ENCODE results near the gene HBA1.
"Not testable (repeated sequence)": the region's sequence is repeated elsewhere in the genome, so short reads cannot be mapped to it uniquely, and the experiment has no call there.

Gene HBA1

DNA sequence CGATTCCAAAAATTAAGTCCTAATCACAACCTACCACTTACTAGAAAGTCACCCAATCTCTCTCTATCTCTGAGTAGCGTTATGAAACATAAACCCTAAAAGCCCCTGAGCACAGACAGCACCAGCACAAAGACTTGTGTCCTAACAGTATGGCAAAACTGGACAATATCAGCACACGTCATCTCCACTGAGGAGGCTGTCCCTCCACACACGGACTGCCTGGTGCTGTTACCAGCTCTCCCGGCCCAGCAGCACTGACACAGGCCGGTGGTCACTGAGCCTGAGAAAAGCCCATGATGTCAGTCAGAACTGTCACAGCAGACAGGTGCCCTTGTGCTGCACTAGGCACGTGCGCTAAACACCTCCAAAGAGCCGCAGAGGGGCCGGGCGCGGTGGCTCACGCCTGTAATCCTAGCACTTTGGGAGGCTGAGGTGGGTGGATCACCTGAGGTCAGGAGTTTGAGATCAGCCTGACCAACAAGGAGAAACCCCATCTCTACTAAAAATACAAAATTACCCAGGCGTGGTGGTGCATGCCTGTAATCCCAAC lies 35.2 kb downstream of the HBA1 start:
- DNase-seq: not testable (repeated sequence)

DNA sequence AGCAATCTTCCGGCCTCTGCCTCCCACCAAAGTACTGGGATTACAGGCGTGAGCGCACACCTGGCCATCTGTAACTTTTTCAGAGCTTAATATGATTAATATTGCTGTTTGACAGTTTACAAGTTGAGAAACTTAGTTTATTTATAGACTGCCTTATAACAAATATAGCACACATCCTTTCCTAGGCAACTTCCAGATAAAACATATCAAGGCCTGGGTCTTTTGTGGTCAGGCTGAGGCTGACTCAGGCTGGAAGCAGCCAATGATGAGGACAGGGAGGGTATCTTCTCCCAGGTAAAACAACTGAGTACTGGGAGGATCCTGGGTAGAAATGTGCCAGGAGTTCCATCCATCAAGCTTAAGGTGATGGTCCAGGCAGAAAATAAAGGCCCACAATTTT lies 36.5 kb downstream of the HBA1 start:
- no peak for DNase-seq

- DNase-seq: no peak
These were observed 43.5 kb downstream of the HBA1 start for GRCh38 chr16:220021-220420.

Data from activated CD4-positive, alpha-beta T cell treated with anti-CD3 and anti-CD28 coated beads for 4 hours (primary cell).